Loucy (cell line): ENCODE data around the gene NEDD4L.

Experiments
- CTCF ChIP-seq: fragments of 200-600 bp; sonication (generic); conservative IDR thresholded peaks from 2 replicates; pipeline ENCODE4 v1.5.1; 2014; ENCODE audit warnings: mild to moderate bottlenecking, antibody characterized with exemption, low read length
- EZH2phosphoT487 ChIP-seq: fragments of 200-600 bp; IDR thresholded peaks from 2 replicates; pipeline ENCODE4 v1.6.1; 2018; ENCODE audit warnings: antibody characterized with exemption, mild to moderate bottlenecking, moderate library complexity, borderline replicate concordance

- TF ChIP-seq CTCF = no peak
- TF ChIP-seq EZH2phosphoT487 = no peak
These were observed 259.3 kb downstream of the NEDD4L start for GRCh38 chr18:58303363-58303762.
